Renal cortical epithelial cell (primary cell): Measurements from ENCODE around the gene DDR1. TPM values are rescaled to one million over a fixed set of nuclear protein-coding genes. Genes with fewer than 3 reads are reported as not detected.
"Not testable (repeated sequence)": the region's sequence is repeated elsewhere in the genome, so short reads cannot be mapped to it uniquely, and the experiment has no call there.

ENCODE experiments used
- DNase-seq: peaks from one replicate; pipeline ENCODE4 v3.0.0-alpha.2; 2011; ENCODE audit warnings: low read depth
- total RNA-seq: library from RNA; depleted of rRNA; stranded (reverse); fragments of >200 nt; gene quantifications from 2 replicates; pipeline ENCODE4 v1.2.3, GENCODE V29; 2014

Gene DDR1
- total RNA-seq, 1 donor from 2014 or later: 197 TPM

DNA sequence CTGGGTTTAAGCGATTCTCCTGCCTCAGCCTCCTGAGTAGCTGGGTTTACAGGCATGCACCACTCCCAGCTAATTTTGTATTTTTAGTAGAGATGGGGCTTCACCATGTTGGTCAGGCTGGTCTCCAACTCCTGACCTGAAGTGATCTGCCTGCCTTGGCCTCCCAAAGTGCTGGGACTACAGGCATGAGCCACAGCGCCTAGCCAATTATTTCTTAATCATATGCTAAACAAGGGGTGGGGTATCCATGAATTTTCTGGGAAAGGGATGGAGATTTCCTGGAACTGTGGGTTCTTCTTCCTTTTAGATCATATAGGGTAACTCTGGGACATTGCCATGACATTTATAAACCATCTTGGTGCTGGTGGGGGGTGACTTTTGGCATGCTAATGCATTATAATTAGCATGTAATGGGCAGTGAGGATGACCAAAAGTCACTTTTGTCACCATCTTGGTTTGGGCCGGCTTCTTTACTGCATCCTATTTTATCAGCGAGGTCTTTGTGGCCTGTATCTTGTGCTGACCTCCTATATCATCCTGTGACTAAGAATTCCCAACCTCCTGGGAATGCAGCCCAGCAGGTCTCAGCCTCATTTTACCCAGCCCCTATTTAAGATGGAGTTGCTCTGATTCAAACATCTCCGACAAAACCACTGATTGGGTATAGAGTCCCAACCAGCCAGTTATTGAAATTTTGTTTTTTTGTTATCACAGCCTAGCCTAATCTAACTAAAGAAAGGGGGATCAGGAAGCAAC lies 29.9 kb upstream of the DDR1 start:
- no peak for DNase-seq

DNA sequence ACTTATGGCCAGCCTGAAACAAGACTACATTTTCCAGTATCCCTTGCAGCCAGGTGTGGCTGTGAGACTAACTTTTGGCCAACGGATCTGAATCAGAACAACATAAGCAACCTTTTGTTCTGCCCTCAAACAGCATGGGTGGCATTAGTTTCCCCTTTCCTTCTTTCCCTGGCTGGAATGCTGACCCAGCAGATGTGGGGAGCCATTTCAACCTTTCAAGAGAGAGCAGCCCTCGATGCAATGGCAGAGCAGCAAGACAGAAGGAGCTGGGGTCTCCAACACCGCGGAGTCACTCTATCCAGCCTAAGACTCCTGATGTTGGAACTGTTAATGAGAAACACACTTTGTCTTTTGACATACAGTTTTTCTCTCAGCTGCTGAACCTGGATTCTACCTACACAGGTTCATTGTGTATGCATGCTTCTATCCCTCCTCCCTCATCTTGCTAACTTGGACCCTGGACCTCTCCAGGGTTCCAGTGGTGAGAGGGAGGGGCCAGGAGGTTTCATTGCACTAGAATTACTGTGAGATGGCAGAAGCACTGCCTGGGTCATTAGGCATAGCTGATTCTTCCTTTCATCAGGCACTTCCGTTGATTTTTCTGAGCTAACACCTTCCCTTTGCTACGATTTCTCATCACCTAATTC lies 28.8 kb upstream of the DDR1 start:
- no peak for DNase-seq

- no peak for DNase-seq
These were observed 27.2 kb upstream of the DDR1 start for GRCh38 chr6:30857112-30857511.

GRCh38 chr6:30857549-30857948 lies 26.8 kb upstream of the DDR1 start:
- no peak for DNase-seq

DNA sequence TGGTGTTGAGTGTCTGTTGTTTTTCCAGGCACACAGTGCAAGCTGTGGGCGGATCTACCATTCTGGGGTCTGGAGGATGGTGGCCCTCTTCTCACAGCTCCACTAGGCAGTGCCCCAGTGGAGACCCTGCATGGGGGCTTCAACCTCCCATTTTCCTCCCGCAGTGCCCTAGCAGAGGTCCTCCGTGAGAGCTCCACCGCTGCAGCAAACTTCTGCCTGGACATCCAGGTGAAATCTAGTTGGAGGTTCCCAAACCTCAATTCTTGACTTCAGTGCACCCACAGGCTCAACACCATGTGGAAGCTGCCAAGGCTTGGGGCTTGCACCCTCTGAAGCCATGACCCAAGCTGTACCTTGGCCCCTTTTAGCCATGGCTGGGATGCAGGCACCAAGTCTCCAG lies 24.6 kb upstream of the DDR1 start:
- DNase-seq: not testable (repeated sequence)

- no peak for DNase-seq
These were observed 22.9 kb upstream of the DDR1 start for GRCh38 chr6:30861257-30862048.

GRCh38 chr6:30862156-30862875 lies 22.0 kb upstream of the DDR1 start:
- no peak for DNase-seq

DNA sequence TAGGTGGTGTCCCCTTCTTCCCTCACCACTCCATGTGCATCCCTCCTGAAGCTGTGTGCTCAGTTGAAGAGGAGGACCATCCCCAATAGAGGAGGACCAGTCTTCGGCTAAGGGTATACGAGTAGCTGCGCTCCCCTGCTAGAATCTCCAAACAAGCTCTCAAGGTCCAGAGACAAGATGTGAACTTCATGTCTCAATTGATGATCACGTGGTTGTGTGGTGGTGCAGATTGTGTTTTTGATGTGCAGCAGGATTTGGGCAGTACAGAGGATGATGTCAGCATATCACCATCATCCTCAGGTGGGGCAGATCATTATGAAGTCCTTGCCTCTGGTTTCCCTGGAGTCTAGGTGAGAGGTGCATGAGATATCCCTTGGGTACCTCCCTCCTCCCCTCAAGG lies 20.0 kb upstream of the DDR1 start:
- no peak for DNase-seq

DNA sequence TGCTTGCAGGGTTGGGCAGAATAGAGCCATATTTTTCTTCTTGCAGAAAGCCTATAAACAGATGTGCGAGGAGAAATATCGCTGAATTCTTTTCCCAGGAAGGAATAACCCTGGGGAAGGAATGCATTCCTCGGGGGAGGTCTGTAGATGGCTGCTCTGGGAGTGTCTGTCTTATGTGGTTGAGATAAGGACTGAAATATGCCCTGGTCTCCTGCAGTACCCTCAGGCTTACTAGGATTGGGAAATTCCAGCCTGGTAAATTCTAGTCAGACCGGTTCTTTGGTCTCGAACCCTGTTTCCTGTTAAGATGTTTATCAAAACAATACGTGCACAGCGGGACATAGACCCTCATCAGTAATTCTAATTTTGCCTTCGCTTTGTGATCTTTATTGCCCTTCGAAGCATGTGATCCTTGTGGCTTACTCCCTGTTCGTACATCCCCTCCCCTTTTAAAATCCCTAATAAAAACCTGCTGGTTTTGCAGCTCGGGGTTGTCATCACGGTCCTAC lies 15.0 kb upstream of the DDR1 start:
- not testable (repeated sequence) for DNase-seq

DNA sequence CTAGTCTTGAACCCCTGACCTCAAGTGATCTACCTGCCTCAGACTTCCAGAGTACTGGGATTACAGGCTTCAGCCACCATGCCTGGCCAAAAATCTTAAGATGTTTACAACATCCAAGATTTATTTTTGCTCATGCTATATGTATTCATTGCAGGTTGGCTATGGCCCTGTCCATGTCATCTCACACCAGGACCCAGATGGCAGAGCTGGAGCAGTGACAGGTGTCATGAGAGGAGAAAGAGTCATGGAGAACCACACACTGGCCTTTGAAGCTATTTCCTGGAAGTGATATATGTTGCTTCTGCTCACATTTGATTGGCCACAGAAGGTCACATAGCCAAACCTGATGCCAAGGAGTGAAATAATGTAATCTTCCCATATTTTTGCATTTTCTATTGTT lies 13.8 kb upstream of the DDR1 start:
- no peak for DNase-seq

GRCh38 chr6:30871592-30872183 lies 12.6 kb upstream of the DDR1 start:
- DNase-seq: no peak

- DNase-seq: no peak
These were observed 11.1 kb upstream of the DDR1 start for GRCh38 chr6:30873137-30873640.

GRCh38 chr6:30873795-30874194 lies 10.5 kb upstream of the DDR1 start:
- not testable (repeated sequence) for DNase-seq

DNA sequence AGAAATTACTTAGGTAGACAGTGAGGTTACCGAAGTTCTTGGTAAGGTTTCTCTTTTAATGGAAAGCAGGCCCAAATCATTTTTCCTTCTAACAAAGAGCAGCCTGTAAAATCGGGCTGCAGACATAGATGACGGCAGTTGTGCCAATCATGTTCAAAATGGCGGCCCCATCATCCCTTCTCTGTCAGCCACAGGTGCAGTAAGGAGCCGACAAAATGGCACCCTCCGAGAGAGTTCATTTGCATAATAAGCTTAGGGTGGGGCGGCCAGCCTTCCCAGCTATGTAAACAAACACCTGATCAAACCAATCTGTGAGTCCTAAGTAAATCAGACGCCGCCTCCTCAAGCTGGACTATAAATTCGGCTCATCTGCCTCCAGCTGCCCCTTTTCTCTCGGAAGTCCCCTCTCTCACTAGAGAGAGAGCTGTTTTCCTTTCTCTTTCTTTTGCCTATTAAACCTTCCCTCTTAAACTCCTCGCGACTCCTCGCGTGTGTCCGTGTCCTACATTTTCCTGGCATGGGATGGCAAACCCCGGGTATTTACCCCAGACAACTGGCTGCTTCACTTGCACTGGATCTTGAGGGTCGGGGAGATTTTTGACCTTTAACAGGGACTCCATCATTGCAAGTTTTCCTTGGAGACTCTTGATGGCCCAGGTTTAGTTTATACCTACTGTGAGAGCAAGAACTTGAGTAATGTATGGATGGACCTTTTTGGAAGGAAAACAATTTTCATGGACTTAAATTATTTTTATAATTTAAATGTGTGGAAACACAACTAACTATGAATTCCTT lies 8.9 kb upstream of the DDR1 start:
- DNase-seq: no peak

DNA sequence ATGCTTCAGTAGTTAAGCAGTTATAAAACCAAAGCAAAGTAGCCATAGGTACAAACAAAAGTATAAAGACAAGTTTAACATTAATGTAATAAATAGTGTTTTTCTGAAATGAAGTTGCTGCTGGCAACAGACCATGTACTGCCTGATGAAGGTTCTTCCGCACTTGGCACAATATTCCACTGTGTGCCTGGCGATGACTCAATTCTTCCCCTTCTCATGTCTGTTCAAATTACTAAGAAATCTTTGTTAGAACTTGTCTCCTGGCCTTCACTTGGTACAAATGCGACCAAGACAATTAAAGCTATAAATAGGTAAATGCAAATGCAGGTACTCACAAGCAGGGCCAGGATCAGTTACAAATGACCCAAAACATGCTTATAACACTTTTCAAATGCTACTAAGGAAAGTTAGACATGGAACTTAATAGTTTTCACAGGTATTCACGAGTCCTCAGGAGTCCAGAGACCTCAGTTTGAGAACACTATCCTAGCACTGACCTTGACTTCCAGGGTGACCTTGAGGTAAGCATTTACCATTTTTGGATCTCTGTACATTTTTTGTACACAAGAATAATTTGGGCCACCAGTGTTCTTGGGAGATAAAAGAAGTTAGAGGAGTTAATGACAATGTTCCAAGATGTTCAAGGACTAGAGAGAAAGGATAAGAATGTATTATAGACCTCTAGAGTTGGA lies 8.1 kb upstream of the DDR1 start:
- DNase-seq: peak; percentile 74

DNA sequence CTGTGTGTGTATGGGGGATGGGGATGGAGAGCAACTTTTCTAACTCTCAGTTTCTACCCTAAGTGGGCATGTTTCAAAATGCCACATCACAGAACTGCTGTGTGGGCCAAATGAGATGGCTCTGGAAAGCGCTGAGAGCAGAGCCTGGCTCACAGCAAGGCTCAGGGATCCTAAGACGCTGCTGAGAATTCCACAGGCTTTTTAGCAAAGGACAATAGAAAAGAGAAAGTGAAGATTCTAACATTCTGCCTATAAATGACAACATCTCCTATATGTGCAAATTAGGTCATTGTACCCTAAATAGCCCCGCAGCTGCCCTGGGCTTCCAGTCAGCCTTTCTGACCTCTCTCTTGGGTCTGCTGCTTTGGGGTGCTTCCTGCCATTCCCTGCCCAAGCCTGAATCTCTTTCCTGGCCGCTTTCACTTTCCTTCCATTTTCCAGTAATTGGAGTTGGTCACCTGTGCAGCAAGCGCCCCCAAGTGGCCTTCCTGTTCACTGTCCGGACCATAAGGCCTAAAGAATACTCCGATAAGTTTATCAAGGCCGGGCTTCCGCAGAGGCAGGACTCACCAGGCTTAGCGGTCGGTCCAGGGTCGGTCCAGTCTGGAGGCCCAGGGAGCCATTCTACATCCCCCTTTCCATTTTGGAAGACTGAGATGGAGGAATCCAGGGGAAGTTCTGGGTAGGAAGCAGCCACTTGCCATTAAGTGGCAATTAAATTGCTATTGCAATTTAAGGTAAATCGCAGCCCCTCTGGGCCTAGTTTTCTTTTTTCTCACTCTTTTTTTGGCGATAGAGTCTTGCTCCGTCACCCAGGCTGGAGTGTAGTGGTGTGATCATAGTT lies 6.7 kb upstream of the DDR1 start:
- peak; percentile 81 for DNase-seq

DNA sequence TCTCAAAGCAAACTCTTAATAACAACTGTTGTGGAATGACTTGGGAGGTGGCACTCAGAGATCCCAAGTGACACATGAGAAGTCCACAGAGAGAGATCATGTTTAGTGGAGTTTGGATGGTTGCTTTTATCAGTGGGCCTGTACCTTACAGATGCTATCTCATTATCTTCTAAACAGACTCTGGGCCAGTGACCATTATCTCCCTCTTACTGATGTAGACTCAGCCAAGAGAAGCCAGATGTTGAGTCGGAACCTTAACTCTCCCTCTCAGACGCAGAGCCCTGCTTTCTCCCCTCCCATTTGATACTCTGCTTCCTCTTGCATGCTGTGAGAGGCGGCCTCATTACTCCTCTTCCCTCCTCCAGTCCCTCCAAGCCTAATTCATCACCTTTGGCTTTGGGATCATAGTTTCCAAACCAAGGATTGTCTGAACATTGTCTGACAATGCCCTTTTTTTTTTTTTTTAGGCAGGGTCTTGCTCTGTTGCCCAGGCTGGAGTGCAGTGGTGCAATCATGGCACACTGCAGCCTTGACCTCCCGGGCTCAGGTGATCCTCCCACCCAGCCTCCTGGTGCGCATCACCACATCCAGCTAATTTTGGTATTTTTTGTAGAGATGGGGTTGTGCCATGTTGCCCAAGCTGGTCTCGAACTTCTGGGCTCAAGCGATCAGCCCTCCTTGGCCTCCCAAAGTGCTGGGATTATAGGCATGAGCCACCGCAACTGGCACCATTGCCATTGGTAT lies 4.5 kb upstream of the DDR1 start:
- no peak for DNase-seq

DNA sequence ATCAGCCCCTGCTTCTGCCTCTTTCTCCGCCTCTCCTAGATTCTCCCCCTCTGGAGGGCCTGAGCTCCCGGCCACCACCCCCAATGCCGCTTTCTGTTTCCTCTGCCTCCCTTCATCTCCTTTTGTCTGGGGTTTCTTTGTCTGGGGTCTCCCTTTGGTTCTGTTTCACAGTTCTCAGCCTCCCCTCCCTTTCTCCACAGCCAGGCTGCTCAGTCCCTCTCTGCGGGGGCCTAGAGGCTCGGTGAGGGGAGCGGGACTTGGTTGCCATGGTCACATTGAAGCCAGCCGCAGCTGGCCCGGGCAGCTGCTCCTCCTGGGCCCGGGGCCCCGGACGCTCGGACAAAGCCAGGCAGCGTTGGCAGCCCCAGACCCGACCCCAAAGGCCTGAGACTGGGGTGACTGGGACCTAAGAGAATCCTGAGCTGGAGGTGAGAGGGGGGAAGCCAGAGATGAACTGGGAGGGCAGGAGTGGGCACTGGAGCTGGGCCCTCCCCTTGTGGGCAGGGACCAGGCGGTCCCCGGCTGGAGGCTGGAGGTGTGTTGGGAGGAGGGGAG lies 3.5 kb upstream of the DDR1 start:
- no peak for DNase-seq
